NCI-H524 treated with DMSO at 0.1 percent for 48 hours (cell line): Measurements from ENCODE around the gene EPN2.
"Not testable (repeated sequence)": the region's sequence is repeated elsewhere in the genome, so short reads cannot be mapped to it uniquely, and the experiment has no call there.

Experiments used
- DNase-seq: peaks from one replicate; lab custom pipeline; 2025; lab: John Stamatoyannopoulos, UW

The EPN2 gene

DNA sequence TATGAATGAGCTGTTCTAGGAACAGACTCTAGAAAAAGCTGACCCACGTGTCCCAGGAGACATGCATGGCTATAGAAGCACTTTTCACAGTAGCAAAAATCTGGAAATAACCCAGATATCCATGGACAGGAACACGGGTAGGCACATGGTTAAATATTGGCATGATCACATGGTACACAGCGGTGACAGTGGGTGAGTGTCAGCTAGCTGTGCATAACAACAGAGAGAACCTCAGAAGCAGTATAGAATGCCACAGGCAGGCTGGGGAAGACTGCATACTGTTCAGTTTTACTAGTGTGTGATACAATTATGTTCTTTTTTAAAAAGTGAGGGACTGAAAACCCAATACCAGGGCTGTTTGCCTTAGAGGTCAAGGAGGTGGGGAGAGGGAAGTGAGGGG is 31.4 kb downstream of the EPN2 start:
- DNase-seq, result no peak

GRCh38 chr17:19269106-19269505 is 31.9 kb downstream of the EPN2 start:
- no peak for DNase-seq

- no peak for DNase-seq
Measured at GRCh38 chr17:19269641-19270040, 32.5 kb downstream of the EPN2 start.

DNA sequence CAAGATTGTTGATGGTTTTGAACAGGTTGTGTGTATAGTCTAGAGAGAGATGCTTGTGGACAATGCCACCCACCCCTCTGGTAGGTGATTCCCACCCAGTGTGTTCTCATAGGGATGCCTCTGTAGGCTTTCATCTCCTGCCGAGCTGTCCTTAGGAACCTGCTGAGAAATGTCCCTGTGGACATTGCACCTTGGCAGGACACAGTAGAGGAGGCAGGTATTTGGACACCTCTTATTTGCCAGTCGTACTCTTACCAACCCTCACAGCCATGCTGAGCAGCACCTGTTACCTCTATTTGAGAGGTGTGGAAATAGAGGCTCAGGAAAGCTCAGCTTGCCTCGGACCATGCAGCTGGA is 33.2 kb downstream of the EPN2 start:
- no peak for DNase-seq

DNA sequence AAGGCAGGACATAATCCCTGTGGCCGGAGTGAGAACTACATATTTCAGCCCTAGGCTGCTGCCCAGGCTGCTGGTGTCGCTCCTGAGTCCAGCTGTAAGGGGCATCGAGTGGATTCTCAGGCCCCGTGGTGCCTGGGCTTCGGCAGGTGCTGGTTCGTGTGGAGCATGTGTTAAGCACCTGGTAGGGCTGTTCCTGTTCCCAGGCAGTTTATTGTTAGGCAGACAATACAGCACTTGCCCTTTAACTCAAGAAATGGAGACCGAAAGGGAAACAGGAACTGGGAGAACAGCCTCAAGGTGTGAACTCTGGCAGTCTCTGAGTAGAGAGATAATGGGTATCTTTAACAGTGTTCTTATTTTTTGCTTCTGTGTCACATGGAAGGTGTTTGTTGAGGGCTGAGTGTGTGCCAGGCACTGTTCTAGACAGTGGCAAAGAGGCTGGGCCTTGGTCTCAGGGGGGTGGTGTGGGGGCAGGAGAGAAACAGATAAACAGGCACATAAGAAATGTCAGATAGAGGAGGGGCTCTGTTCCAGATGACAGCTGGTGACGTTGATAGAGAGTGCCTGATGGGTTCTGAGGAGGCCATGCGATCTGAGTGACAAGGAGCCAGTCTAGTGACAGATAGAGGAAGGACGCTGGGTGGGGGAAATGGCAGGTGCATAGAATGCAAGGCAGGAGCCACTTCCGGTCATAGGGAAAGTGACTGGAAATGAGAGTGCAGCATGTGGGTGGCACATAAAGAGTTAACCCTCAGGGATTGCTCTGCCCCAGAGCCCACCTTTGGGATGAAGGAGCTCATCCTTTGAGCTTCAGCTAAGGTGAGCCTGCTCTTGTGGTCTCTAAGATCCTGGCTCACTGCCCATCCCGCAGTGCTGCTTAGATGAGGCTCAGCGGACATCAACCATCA is 33.8 kb downstream of the EPN2 start:
- no peak for DNase-seq

- DNase-seq, result no peak
Measured at GRCh38 chr17:19271780-19272357, 34.7 kb downstream of the EPN2 start.

GRCh38 chr17:19273731-19274130 is 36.6 kb downstream of the EPN2 start:
- DNase-seq, result no peak

- no peak for DNase-seq
Measured at GRCh38 chr17:19274893-19275292, 37.7 kb downstream of the EPN2 start.

DNA sequence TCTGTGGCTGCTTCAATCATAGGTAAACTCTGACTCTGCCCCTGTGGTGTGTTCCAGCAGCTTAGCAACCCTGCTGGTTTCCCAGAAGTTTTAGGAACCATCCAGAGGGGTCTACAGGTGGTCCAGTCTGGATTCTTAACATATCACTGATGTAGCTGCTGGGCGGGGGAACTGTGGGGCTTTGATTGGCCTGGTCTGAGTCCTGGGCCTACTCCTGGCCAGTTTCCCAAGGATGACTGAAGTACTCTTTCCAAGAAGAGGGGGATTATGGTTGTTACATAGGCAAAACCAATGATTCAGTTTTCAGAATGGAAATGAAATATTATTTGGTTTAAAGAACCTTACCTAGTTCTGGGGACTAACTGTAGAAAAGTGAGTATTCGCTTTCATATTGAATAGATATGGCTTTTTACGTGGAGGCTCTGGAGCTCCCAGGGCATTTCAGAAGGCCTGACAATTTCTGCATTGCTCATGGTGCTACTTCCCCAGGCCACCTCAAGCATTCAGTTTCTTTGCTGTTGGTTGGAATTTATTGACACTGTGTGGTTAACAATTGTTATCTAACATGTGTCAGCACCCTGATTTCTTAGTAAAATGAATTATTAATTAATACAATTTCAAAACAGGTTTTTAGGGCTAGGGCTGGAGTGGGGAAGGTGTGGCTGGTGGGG is 38.4 kb downstream of the EPN2 start:
- DNase-seq, result no peak

DNA sequence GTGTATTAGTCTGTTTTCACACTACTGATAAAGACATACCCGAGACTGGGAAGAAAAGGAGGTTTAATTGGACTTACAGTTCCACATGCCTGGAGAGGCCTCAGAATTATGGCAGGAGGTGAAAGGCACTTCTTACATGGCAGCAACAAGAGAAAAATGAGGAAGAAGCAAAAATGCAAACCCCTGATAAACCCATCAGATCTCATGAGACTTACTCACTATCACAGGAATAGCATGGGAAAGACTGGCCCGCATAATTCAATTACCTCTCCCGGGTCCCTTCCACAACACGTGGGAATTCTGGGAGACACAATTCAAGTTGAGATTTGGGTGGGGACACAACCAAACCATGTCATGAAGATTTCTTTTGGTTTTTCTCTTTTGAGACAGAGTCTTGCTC is 41.1 kb downstream of the EPN2 start:
- DNase-seq, result not testable (repeated sequence)

GRCh38 chr17:19278729-19279128 is 41.6 kb downstream of the EPN2 start:
- no peak for DNase-seq

GRCh38 chr17:19281161-19281560 is 44.0 kb downstream of the EPN2 start:
- no peak for DNase-seq

DNA sequence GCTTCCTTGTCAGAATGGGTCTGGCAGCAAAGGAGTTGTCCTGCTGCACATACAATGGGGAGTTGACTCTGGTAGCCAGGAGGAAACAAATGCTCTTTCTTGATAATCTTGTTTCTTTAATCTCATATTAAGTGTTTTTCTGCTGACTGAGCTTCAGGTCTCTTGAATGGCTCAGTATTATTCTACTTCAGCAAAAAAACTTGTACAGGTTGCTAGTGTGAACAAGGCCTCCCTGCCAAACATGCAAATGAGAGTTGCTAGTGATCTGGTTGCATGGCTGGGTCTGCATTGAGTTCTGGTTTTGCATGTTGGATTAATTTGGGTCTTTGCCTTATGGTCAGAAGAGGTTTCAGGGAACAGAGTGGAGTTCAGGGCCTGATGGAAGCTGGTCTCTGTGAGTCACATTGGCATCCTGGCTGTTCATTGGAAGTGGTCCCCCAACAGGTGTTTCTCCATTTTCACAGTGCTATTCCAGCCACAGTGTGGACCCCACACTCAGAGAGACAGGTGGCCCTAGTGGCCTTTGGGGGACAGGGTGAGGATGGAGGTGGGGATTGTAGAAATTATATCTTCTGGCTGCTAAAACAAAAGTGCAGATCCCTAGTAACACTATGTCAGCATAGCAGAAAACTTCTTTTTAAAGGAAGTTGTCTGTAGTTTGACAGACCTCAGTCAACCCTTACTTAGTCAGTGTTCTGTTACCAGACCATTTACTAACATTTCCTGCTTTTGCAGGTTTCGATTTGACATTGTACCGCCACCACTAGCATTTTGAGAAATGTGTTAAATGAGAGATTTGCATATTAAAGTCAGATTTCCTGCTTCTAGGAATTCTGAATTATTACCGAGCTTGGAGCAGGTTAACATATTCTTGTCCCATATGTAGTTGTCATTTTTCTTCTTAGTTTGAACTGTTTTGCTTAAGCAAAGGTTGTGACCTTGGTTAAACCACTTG is 47.1 kb downstream of the EPN2 start:
- DNase-seq, result no peak

- DNase-seq, result no peak
Measured at GRCh38 chr17:19285213-19285900, 48.2 kb downstream of the EPN2 start.

DNA sequence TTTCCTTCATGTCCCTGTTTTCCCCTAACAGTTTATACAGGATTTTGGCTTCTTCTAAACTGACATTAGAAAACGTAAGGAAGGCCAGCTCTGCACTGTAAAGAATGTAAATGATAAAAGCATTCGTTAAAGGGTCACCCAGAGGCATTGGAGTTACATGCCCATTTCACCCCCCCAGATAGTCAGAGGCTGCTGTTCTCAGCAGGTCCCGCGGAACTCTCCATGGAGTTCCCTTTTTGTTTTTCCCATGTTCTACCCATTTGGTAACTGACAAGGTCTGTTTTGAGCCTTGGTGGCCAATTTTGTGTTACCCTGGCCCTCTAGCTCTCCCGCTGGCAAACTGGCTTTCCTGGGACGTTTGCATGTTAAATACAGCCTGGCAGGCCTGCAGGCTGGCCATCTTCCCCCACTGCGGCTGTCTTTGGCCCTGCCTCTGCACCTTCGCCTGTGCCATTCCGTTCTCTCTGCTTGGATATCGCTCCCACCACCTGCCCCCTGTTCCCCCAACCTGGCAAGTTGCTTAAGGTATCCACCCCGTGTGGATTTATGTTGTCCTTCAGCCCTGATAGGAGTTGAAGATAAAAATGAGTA is 49.7 kb downstream of the EPN2 start:
- no peak for DNase-seq

DNA sequence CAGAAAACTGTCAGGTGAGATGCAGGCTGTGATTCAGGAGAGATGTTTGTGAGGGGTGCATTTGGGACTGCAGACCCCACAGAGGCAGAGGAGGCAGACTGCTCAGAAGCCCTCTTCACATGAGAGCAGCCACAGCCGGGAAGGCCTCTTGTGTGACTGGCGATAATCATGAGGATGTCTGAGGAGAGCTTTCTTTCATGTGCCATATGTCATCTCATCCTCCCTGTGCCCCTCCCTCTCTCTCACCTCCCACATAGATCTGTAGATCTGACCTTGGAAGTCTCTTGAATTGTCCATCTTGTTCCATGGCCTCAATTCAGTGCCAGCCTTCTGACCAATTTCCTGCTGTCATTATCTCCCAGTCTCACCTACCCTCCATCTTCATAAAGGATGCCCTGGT is 50.5 kb downstream of the EPN2 start:
- peak; percentile 61 for DNase-seq

- DNase-seq, result no peak
Measured at GRCh38 chr17:19288453-19288852, 51.3 kb downstream of the EPN2 start.

DNA sequence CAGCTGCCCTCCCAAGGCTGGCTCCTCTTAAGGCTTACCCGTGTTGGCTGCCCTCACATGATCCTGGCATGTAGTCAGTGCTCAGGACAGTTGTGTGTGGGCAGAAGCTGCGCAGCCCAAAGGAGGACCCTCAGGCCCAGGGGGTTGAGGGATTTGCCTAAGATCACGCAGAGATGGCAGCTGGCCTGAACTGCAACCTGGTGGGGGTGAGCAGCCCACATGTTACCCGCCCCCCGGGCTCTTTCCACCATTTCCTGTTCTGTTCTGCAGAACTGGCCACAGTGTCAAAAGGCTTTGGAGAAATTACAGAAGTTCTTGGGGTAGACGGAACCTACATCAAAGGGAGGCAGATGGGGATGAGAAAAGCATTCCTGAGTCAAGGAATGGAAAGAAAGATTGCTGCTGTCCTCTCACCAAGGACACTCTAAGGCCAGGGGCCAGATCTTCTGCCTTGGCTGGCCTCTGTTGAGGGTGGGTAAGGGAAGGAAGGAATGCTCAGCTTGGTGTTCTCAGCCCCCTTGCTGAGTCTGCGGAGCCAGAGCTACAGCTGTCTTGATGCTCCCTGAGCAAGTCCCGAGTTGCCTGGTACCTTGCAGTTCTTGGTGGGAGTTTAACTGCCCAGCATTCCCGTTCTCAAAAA is 53.0 kb downstream of the EPN2 start:
- DNase-seq, result no peak

GRCh38 chr17:19291646-19292376 is 54.6 kb downstream of the EPN2 start:
- no peak for DNase-seq

GRCh38 chr17:19292377-19292711 is 55.2 kb downstream of the EPN2 start:
- peak; percentile 32 for DNase-seq
